Right atrium auricular region (tissue), 2 donors: ENCODE data around the gene CDC34. TPM values are rescaled to one million over a fixed set of nuclear protein-coding genes. Genes with fewer than 3 reads are reported as not detected.

Experiments
- DNase-seq: peaks from one replicate; pipeline ENCODE4 v3.0.0-alpha.2; 2019; ENCODE audit warnings: low spot score
- H3K27ac ChIP-seq, 2 donors: fragments of 200-600 bp; sonication (generic); 1 replicate in 1 of 2; 2 replicates in 1 of 2; pipeline ENCODE4 v1.5.1; 2016 to 2019
- H3K27me3 ChIP-seq, 2 donors: fragments of 200-600 bp; sonication (generic); one replicate each; pipeline versions ENCODE4 v1.5.1 to v1.6.0; 2017 to 2019
- H3K36me3 ChIP-seq: fragments of 200-600 bp; sonication (generic); one replicate; pipeline ENCODE4 v1.5.1; 2016
- H3K4me1 ChIP-seq, 2 donors: fragments of 200-600 bp; sonication (generic); one replicate each; pipeline versions ENCODE4 v1.5.1 to v1.6.0; 2017 to 2019
- H3K4me3 ChIP-seq, 2 donors: fragments of 200-600 bp; sonication (generic); 1 replicate in 1 of 2; 2 replicates in 1 of 2; pipeline ENCODE4 v1.5.1; 2017 to 2019; ENCODE audit warnings: mild to moderate bottlenecking in 1 of 2, moderate library complexity in 1 of 2
- H3K9me3 ChIP-seq, 2 donors: fragments of 200-600 bp; sonication (generic); one replicate each; pipeline ENCODE4 v1.5.1; 2019
- CTCF ChIP-seq, 2 donors: fragments of 200-600 bp; sonication (generic); IDR thresholded peaks; one replicate each; pipeline ENCODE4 v1.5.1; 2019; ENCODE audit warnings: antibody characterized with exemption in 2 of 2
- total RNA-seq, 2 donors: library from RNA; depleted of rRNA; stranded (reverse); fragments of >200 nt; gene quantifications; one replicate each; pipeline ENCODE4 v1.1.0, GENCODE V29; 2016

The CDC34 gene
- total RNA-seq, 2 donors from 2014 or later, result 55.8 to 75.0 TPM

- Histone ChIP-seq H3K4me1 (peaks cover 0 to 76% of the 10 kb centered on the region in 2 donors), H3K36me3 (peaks cover 36% of the 10 kb centered on the region), H3K9me3 (no peaks in the 10 kb centered on the region), H3K27me3 (no peaks in the 10 kb centered on the region), H3K4me3 (peak overlapping the region in 1 of 2 donors; percentile 98), H3K27ac (peak overlapping the region; percentile 96 to 97)
- no peak for TF ChIP-seq CTCF (IDR thresholded peaks at IDR 0.05)
- DNase-seq, result no peak
Observed at GRCh38 chr19:576768-577438, 45.3 kb downstream of the CDC34 start.

GRCh38 chr19:577439-578392, 46.2 kb downstream of the CDC34 start:
- H3K4me3 ChIP-seq, result peak overlapping the region in 1 of 2 donors; percentile 2
- no peaks in the 10 kb centered on the region for H3K27me3 ChIP-seq
- H3K9me3 ChIP-seq, result no peaks in the 10 kb centered on the region
- no peak for DNase-seq
- H3K36me3 ChIP-seq, result peaks cover 41% of the 10 kb centered on the region
- peaks cover 0 to 80% of the 10 kb centered on the region in 2 donors for H3K4me1 ChIP-seq
- H3K27ac ChIP-seq, result peak overlapping the region; percentile 96 to 97
- peak in 1 of 2 donors; percentile 28 for TF ChIP-seq CTCF (IDR thresholded peaks at IDR 0.05)

- Histone ChIP-seq H3K9me3 (no peaks in the 10 kb centered on the region), H3K27me3 (no peaks in the 10 kb centered on the region), H3K4me1 (peaks cover 0 to 68% of the 10 kb centered on the region in 2 donors), H3K36me3 (peaks cover 52% of the 10 kb centered on the region), H3K4me3 (no peak overlapping the region), H3K27ac (peak overlapping the region; percentile 23 to 42)
- no peak for DNase-seq
- no peak for TF ChIP-seq CTCF (IDR thresholded peaks at IDR 0.05)
Observed at GRCh38 chr19:579111-579841, 47.7 kb downstream of the CDC34 start.

- no peak for DNase-seq
- H3K4me3 ChIP-seq, result no peak overlapping the region
Observed at GRCh38 chr19:579842-580155, 48.2 kb downstream of the CDC34 start.

More at GRCh38 chr19:579842-580155, 48.2 kb downstream of the CDC34 start:
- no peak for TF ChIP-seq CTCF (IDR thresholded peaks at IDR 0.05)
- H3K4me1 ChIP-seq, result peaks cover 0 to 66% of the 10 kb centered on the region in 2 donors
- no peaks in the 10 kb centered on the region for H3K27me3 ChIP-seq
- peak overlapping the region in 1 of 2 donors; percentile 42 for H3K27ac ChIP-seq
- no peaks in the 10 kb centered on the region for H3K9me3 ChIP-seq
- peaks cover 52% of the 10 kb centered on the region for H3K36me3 ChIP-seq
